Aorta (tissue), 5 donors: ENCODE results near the gene GALNT8. TPM values are rescaled to one million over a fixed set of nuclear protein-coding genes. Genes with fewer than 3 reads are reported as not detected.

Experiments
- ATAC-seq: fragments of 200-7000 bp; cut with Tn5 transposase; one replicate; pipeline ENCODE4 v1.9.1; 2022; ENCODE audit warnings: moderate library complexity; ENCODE audit not compliant: low FRiP score
- DNase-seq, 2 donors: peaks; one replicate each; pipeline ENCODE4 v3.0.0-alpha.2; 2020
- H3K27ac ChIP-seq, 2 donors: one replicate each; pipeline ENCODE4 v1.5.1; 2013; ENCODE audit warnings: low read length in 2 of 2, mild to moderate bottlenecking in 2 of 2, moderate library complexity in 2 of 2, control low read depth in 1 of 2, inconsistent platforms in 1 of 2, low read depth in 1 of 2
- H3K27me3 ChIP-seq, 2 donors: one replicate each; pipeline ENCODE4 v1.6.1; 2013; ENCODE audit warnings: control low read depth in 1 of 2, low read length in 1 of 2, mild to moderate bottlenecking in 1 of 2, moderate library complexity in 1 of 2; ENCODE audit not compliant: insufficient read depth in 2 of 2, control insufficient read depth in 1 of 2
- H3K36me3 ChIP-seq, 2 donors: one replicate each; pipeline ENCODE4 v1.6.1; 2013; ENCODE audit warnings: control low read depth in 1 of 2, low read length in 1 of 2, mild to moderate bottlenecking in 1 of 2; ENCODE audit not compliant: insufficient read depth in 2 of 2, control insufficient read depth in 1 of 2
- H3K4me1 ChIP-seq, 2 donors: one replicate each; pipeline ENCODE4 v1.6.1; 2013; ENCODE audit warnings: low read length in 2 of 2, control low read depth in 1 of 2, mild to moderate bottlenecking in 1 of 2, moderate library complexity in 1 of 2; ENCODE audit not compliant: insufficient read depth in 2 of 2, control insufficient read depth in 1 of 2
- H3K4me3 ChIP-seq, 2 donors: one replicate each; pipeline ENCODE4 v1.5.1; 2013; ENCODE audit warnings: low read length in 2 of 2, control low read depth in 1 of 2, mild to moderate bottlenecking in 1 of 2
- H3K9me3 ChIP-seq: one replicate; pipeline ENCODE4 v1.6.1; 2013; ENCODE audit warnings: mild to moderate bottlenecking, low read length; ENCODE audit not compliant: control insufficient read depth
- WGBS, 2 donors: extraction: QIAGEN DNeasy Blood & Tissue Kit; methylation state at CpG; one replicate each; pipeline ENCODE4 v1.1.7; 2013; 5-methylcytosine and 5-hydroxymethylcytosine counted together
- intact Hi-C, 2 donors: fragments of 100-400 bp; cut with DNase I; formaldehyde crosslinking; loops; one replicate each; pipeline versions ENCODE4 v1.14.2 to v1.15.0; 2022
- polyA plus RNA-seq, 2 donors: library from polyadenylated mRNA; stranded (reverse); fragments of 200-250 nt; gene quantifications; one replicate each; pipeline ENCODE4 v1.2.3, GENCODE V29; 2013
- total RNA-seq, 2 donors: library from RNA; stranded (reverse); fragmentation: NEBNext Ultra II Directional; extraction: Animal tissue kit (Norgen Biotek cat#: 25700); gene quantifications; one replicate each; pipeline ENCODE4 v1.2.1, GENCODE V29; 2021
- donor health status: healthy with polysubstance abuse.
- donor health status: Bipolar disorder and iron deficiency.
- donor health status: DM: no; HTN: no; CAD: no.
- donor health status: DM: no; HTN: no; CAD: no.
- donor health status: DM: yes; HTN: yes; CAD: no.

Gene GALNT8
- total and polyA plus RNA-seq, 4 donors, result 1.4 to 6.9 (median 3.2) TPM

- Histone ChIP-seq H3K27ac (peak overlapping the region in 1 of 2 donors; percentile 69), H3K4me3 (no peak overlapping the region), H3K36me3 (no peaks in the 10 kb centered on the region), H3K27me3 (no peaks in the 10 kb centered on the region), H3K9me3 (peaks cover 2% of the 10 kb centered on the region), H3K4me1 (peaks cover 0 to 2% of the 10 kb centered on the region in 2 donors)
- 16 to 19% methylated on average over 9 of the region's 9 CpGs for WGBS, 2 donors
- ATAC-seq (peak; percentile 60), DNase-seq (peak in 1 of 2 donors; percentile 60)
- intact Hi-C loops, result loop anchor here in 1 of 2 donors (1.0 kb wide), 1 partner anchor 13 kb away; no protein-coding TSS in a partner anchor
Measured at GRCh38 chr12:4780641-4781611, 60.7 kb downstream of the GALNT8 start.

DNA sequence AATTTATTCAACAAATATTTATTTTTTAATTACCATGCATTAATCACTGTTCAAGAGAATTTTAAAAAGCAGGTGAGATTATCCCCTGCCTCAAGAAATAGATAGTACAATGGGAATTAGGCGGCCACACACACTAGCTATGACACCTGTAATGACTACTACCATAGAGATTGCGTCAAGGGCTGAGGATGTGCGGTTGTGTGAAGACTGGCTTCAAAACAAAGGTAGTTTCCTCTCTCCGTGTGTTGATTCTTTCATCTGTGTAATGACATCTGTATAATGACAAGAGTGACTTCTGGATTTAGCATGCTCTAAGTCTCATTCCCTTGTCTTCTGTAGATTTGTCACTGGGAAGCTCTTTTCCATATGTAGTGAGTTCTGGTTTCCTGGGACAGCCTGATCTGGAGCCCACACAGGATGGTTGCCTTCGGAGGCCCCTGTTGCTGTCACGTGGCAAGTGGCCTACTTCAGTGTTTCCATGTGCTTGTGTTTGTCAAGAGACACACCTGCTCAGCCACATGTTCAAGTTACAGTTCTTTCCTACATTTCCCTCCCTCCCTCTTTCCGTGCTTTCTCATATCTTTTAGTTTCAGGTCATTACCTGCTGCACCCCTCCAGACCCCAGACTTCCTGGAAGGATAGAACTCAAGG lies 64.3 kb downstream of the GALNT8 start:
- no peak for ATAC-seq
- intact Hi-C loops, result no loop called here

DNA sequence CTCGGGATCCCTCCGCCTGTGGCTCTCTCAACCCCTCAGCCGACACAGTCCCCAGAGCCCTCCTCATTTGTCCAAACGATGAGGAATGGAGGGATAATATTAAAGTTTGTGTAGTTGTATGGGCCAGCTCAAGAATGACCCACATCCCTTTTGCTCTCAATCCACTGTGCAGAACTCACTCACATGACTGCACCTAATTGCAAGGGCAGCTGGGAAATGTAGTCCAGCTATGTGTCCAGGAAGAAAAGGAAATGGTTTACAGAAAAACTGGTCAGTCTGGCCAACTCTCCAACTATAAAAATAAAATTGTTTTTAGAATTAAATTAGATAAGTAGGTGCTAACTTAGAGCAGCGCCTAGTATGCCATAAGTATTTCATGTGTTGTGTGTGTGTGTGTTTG lies 66.6 kb downstream of the GALNT8 start:
- Histone ChIP-seq H3K4me1 (no peaks in the 10 kb centered on the region), H3K27ac (no peak overlapping the region), H3K9me3 (peaks cover 2% of the 10 kb centered on the region), H3K36me3 (no peaks in the 10 kb centered on the region), H3K4me3 (no peak overlapping the region), H3K27me3 (peaks cover 0 to 2% of the 10 kb centered on the region in 2 donors)
- DNase-seq (no peak), ATAC-seq (no peak)
- WGBS, 2 donors, result 82 to 87% methylated on average over 5 of the region's 5 CpGs
- intact Hi-C loops, result no loop called here

More for the DNA sequence above, 64.3 kb downstream of the GALNT8 start:
- Histone ChIP-seq H3K36me3 (no peaks in the 10 kb centered on the region), H3K9me3 (peaks cover 2% of the 10 kb centered on the region), H3K27me3 (peaks cover 0 to 2% of the 10 kb centered on the region in 2 donors), H3K4me1 (peaks cover 0 to 2% of the 10 kb centered on the region in 2 donors), H3K27ac (no peak overlapping the region), H3K4me3 (no peak overlapping the region)
- 89% methylated on average over 7 of the region's 7 CpGs for WGBS, 2 donors
- DNase-seq, result no peak

DNA sequence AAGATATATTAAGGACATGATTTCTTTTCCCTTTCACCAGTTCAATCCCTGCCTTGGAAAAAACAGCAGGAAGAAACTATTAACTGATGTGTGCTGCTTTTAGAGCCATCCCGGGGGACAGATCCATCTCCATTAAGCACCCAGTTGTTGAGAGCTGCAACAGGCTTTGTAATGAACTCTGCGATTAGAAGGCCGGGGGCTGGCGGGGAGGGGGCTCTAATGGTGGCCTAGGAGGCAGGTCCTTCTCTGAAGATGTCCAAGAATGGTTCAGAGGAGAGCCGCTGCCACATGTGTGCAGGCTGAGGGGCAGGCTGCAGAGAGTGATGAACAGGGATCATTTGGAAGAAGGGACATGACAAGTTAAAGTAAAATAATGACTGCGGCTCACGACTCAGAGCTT lies 67.8 kb downstream of the GALNT8 start:
- intact Hi-C loops, result no loop called here
- H3K27ac ChIP-seq, result no peak overlapping the region
- no peak overlapping the region for H3K4me3 ChIP-seq
- peaks cover 0 to 2% of the 10 kb centered on the region in 2 donors for H3K27me3 ChIP-seq
- peaks cover 4% of the 10 kb centered on the region for H3K9me3 ChIP-seq
- H3K36me3 ChIP-seq, result no peaks in the 10 kb centered on the region
- H3K4me1 ChIP-seq, result no peaks in the 10 kb centered on the region
- 29 to 35% methylated on average over 7 of the region's 7 CpGs for WGBS, 2 donors
- ATAC-seq (no peak), DNase-seq (no peak)

- Histone ChIP-seq H3K36me3 (no peaks in the 10 kb centered on the region), H3K4me3 (no peak overlapping the region), H3K4me1 (no peaks in the 10 kb centered on the region), H3K27me3 (peaks cover 0 to 2% of the 10 kb centered on the region in 2 donors), H3K27ac (no peak overlapping the region), H3K9me3 (peaks cover 2% of the 10 kb centered on the region)
- WGBS, 2 donors, result 92% methylated on average over 9 of the region's 9 CpGs
- intact Hi-C loops, result no loop called here
- DNase-seq (no peak), ATAC-seq (no peak)
Measured at GRCh38 chr12:4789776-4790175, 69.6 kb downstream of the GALNT8 start.

DNA sequence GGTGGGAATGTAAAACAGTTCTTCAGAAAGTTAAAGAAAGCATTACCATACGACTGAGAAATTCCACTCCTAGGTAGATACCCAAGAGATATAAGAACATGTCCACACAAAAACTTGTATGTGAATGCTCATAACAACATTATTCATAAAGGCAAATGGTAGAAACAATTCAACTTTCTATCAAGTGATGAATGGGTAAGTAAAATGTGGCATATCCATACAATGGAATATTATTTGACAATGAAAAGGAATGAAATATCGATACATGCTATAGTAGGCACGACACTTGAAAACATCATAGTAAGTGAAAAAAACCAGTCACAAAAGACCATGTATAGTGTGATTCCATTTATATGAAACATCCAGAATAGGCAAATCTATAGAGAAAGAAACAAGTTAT lies 71.3 kb downstream of the GALNT8 start:
- H3K4me3 ChIP-seq, result no peak overlapping the region
- H3K36me3 ChIP-seq, result no peaks in the 10 kb centered on the region
- H3K27ac ChIP-seq, result no peak overlapping the region
- ATAC-seq (no peak), DNase-seq (no peak)
- 94 to 96% methylated on average over 3 of the region's 3 CpGs for WGBS, 2 donors
- intact Hi-C loops, result no loop called here
- H3K9me3 ChIP-seq, result peaks cover 2% of the 10 kb centered on the region
- no peaks in the 10 kb centered on the region for H3K27me3 ChIP-seq
- H3K4me1 ChIP-seq, result no peaks in the 10 kb centered on the region

DNA sequence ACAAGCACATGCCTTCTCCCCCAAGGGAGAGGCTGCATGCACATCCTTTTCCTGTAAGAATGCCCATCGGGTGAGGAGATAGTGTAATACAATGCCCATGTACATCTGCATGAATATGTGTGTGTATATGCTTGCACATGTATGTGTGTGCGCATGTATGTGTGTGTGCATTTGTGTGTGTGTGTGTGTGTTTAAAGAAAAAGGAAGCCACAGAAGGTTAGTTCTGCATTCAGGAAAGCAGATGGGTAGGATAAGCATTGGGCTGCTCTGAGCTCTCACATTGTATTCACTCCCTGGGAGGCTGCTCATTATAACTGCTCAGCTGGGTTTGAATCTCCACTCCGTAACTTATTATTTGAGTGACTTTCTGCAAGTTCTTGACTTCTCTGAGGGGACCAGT lies 74.3 kb downstream of the GALNT8 start:
- 87% methylated on average over 3 of the region's 3 CpGs for WGBS, 2 donors
- DNase-seq (no peak), ATAC-seq (no peak)
- no peaks in the 10 kb centered on the region for H3K4me1 ChIP-seq
- H3K27ac ChIP-seq, result no peak overlapping the region
- H3K9me3 ChIP-seq, result peaks cover 4% of the 10 kb centered on the region
- H3K27me3 ChIP-seq, result no peaks in the 10 kb centered on the region
- no peak overlapping the region for H3K4me3 ChIP-seq
- intact Hi-C loops, result no loop called here
- H3K36me3 ChIP-seq, result no peaks in the 10 kb centered on the region

- Histone ChIP-seq H3K27ac (no peak overlapping the region), H3K9me3 (peaks cover 7% of the 10 kb centered on the region), H3K27me3 (peaks cover 0 to 2% of the 10 kb centered on the region in 2 donors), H3K36me3 (no peaks in the 10 kb centered on the region), H3K4me3 (no peak overlapping the region), H3K4me1 (no peaks in the 10 kb centered on the region)
- WGBS, 2 donors, result 48 to 55% methylated on average over 9 of the region's 9 CpGs
- intact Hi-C loops, result no loop called here
- ATAC-seq (no peak), DNase-seq (no peak)
Measured at GRCh38 chr12:4796216-4796615, 76.0 kb downstream of the GALNT8 start.
